Stimulated activated CD8-positive, alpha-beta memory T cell treated with anti-CD3 and anti-CD28 coated beads, Interleukin-4, amount 100 ng/mL, for 24 hours (primary cell): ENCODE results near the gene SERPINA5.
"Not testable (repeated sequence)": the region's sequence is repeated elsewhere in the genome, so short reads cannot be mapped to it uniquely, and the experiment has no call there.

Source experiments
- DNase-seq: peaks from one replicate; pipeline ENCODE4 v3.0.0-alpha.2; 2020; ENCODE audit warnings: low read depth

SERPINA5 gene

GRCh38 chr14:94575730-94576585 lies 5.3 kb upstream of the SERPINA5 start:
- DNase-seq = no peak

GRCh38 chr14:94577472-94577871 lies 3.8 kb upstream of the SERPINA5 start:
- not testable (repeated sequence) for DNase-seq

GRCh38 chr14:94578712-94579111 lies 2.5 kb upstream of the SERPINA5 start:
- no peak for DNase-seq

DNA sequence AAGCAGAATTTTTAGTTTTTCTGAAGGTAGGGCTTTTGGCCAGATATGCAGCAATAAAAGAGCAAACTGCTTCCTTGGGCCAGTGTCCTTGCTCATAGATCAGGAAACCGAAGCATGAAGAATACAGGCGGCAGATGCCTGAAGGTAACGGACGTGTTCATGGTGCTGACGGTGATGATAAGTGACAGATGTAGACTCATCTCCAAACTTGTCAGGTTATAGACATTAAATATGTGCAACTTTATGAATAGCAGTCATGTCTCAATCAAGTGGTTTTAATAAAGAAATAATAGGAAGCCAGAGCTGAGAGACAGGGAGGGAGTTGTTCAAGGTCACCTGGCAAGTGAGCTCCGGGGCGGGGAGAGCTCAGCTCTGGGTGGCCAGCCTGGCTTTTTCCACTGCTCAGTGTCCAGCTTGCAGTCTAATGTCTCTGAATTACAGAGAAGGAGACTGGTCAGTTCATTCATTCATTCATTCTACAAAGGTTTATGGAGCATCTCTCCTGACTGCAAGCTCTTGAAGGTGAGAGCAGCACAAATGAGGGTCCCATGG lies 1.0 kb downstream of the SERPINA5 start:
- DNase-seq = no peak

DNA sequence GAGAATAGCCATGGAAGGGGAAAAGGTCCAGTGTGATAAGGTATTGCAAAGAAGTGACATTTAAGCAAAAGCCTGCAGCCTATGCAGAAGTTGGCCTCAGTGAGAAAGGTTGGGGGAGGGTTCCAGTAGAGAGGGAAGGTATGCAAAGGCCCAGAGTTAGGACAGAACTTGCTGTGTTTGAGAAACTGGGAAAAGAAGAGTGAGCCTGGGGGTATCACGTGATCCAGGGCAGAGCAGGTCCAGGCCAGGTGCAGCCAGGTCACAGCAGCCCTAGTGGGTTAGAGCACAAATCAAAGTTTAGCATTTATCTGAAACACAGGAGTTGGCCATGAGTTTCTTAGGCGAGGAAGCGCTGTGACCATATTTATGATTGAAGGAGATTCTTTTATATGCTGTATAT lies 1.6 kb downstream of the SERPINA5 start:
- no peak for DNase-seq

DNA sequence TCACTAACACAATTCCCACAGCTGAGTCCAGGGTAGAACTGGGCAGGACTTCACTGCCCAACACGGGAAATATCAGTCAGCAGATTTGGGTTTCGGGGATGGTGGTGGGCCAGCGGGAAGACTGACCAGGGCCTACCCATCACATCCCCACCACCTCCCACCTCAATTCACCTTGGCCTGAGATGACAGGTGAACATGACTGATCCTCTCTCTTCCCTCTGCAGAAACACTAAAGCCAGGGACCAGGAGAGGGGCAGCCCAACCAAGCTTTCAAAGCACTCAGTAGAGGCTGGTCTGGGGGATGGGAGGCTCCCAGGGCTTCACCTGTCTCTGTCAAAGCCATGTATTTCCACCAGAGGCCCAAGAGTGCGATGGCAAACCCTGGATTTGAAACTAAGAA lies 2.3 kb downstream of the SERPINA5 start:
- DNase-seq = no peak

GRCh38 chr14:94584591-94585280 lies 3.5 kb downstream of the SERPINA5 start:
- no peak for DNase-seq

DNA sequence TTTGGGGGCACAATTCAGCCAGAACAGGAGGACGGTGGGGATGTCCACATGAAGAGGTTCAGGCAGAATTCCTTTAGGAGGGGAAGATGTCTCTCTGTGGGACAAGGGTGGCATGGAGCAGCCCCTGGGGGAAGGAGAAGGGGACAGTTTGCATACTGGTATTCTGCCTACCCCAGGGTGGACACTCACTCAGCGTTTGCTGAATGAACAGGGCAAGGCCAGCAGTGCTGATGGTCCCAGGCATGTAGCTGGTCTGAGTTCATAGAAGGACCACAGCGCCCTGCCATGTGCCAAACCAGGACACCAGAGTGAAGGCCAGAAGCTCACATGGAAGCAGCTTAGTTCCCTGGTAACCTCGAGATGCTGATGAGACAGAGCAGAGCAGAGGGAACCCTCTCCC lies 5.4 kb downstream of the SERPINA5 start:
- no peak for DNase-seq

- DNase-seq = no peak
Observed at GRCh38 chr14:94588311-94588710, 7.1 kb downstream of the SERPINA5 start.

GRCh38 chr14:94591073-94591472 lies 9.8 kb downstream of the SERPINA5 start:
- no peak for DNase-seq

GRCh38 chr14:94591871-94592270 lies 10.6 kb downstream of the SERPINA5 start:
- no peak for DNase-seq

GRCh38 chr14:94592457-94592856 lies 11.2 kb downstream of the SERPINA5 start:
- no peak for DNase-seq

DNA sequence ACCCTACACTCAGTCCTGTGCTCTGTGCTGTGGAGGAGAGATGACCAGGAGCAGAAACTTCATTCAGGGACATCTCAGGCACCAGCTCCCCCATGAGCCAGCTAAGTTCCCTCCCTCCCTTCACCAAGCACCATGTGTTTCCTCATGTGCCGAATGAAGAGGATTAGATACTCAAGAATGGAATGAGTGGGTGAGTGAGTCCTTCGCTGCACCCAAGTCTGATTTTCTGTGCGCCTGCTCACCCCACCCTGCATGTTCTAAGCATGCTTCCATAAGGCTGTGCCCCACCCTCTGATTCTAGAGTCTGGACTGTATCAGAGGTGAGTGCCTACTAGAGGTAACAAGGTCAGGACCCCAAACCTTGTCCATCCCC lies 12.1 kb downstream of the SERPINA5 start:
- DNase-seq = no peak

DNA sequence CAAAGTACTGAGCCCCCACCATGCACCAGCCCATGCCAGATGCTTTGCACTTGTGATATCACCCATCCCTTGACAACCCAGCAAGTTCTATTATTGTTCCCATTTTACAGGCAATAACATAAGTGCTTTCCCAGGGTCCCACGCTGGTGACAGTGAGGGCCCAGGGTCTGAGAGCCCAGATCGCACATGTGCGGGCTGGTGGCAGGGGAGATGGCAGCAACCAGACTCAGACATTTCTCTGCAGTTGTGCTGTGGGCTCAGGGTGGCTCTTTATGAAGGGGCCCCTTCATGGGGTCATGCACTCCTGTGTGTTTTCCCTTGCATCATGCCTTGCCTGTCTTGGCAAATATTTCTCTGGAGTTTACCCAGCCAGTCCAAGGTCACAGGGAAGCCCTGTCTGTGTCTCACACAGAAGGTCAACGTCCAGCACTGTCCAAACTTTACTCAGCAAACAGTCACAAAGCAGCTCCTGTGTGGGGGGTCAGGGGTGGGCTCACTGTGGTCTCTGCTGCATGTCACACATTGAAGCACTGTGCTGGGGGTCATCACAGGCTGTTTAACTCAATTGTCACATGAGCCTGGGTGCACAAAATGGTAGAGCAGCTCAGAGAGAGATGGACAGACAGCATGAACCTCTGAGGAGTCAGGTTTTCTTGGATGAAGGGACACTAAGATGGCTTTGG lies 12.7 kb downstream of the SERPINA5 start:
- DNase-seq = no peak

DNA sequence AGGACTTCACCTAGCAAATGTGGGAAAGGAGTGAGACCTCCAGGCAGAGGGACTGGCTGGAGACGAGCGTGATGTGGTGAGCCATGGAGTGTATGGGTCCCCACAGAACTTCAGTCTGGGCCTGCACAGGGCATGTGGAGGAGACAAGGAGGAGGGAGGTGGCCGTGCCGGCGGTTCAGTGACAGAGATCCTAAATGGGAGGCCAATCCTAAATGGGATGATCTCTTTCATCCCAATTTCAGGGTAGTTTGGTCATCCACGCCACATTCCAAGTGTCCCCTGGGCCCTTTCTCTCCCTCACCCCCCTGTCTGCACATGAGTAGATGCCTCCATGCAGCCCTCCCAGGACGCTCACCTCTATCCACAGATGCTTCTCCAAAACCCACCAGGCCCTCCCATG lies 13.2 kb downstream of the SERPINA5 start:
- DNase-seq = no peak

- no peak for DNase-seq
Observed at GRCh38 chr14:94595912-94596311, 14.7 kb downstream of the SERPINA5 start.

DNA sequence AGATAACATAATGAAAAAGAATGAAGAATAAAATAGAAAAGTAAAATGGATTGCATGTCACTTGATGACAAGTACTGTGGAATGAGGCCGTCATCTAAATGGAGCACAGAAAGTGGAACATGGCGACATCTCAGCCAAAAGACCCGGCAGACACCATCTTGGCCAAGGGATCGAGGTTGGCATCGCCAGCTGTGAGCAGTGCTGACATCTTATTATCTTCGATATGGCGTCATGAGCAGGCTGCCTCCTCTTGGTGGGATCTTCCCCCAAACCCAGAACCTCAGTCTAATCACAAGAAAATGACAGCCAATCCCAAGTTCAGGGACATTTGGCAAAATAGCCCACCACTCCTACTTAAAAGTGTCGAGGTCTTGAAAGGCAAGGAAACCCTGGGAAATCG lies 15.1 kb downstream of the SERPINA5 start:
- DNase-seq = no peak

DNA sequence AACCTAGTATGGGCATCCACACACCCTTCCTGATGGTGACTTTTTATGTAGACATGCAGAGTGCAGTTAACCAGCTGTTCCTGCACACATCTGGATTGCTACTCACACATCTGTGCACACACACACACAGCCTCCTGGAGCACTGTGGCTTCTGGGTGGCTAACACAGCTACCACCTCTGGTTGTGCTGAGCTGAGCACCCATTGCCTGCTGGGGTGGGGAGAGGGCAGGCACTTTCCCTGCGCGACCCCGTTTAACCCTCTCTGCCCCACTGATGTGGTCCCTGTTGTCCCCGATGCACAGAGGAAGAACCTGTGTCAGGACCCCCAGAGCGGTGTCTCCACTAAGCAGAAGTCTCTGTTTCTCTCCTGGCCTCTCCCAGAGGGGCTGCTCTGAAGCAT lies 16.6 kb downstream of the SERPINA5 start:
- no peak for DNase-seq

GRCh38 chr14:94598506-94598815 lies 17.2 kb downstream of the SERPINA5 start:
- DNase-seq = no peak

- no peak for DNase-seq
Observed at GRCh38 chr14:94598816-94599655, 17.8 kb downstream of the SERPINA5 start.

DNA sequence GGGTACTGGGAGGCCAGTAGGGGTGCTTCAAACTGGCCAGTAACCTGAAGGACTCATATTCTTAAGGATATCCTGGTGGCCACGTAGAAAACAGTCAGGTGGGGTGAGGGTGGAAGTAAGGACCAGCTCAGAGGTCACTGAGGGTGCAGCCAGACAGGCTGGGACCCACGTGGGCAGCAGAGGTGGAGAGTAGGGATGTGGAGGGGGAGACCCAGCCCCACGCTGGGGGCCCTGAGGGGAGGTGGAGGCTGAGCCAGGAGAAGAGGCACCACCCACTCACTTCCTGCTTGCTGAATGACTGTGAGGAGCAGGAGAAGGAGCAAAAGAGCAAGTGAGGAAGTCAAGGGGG lies 18.4 kb downstream of the SERPINA5 start:
- no peak for DNase-seq

DNA sequence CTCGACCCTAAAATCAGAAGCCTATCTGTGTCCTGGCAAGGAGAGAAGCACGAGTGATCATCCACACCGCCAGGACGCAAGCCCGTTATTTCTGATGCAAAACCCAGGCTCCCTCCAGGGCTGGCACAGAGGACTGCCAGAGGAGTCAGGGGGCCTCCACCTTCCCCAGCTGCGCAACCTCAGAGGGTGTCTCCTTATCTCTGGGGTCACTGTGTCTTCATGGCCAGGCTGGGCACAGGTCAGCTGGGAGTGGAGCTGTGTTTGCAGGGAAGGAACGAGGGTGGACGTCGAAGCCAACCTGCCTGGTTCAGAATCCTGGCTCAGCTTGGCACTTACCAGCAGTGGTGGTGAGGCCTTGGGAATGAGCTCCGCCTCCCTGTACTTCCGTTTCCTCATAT lies 18.9 kb downstream of the SERPINA5 start:
- no peak for DNase-seq
